ENCODE results near the gene MAPK1IP1L.

- TF ChIP-seq RCOR1 (IDR thresholded peaks at IDR 0.05; ENCODE audit: insufficient replicate concordance, low read length) (no peak), POLR2A (IDR thresholded peaks at IDR 0.05; ENCODE audit: low read depth, low read length) (peak; percentile 98), CTCF (conservative IDR thresholded peaks at IDR 0.05; ENCODE audit: low read depth, low read length) (peak; percentile 99), MXI1 (IDR thresholded peaks at IDR 0.05; ENCODE audit: borderline replicate concordance, low read depth, low read length) (peak; percentile 17), SMC3 (IDR thresholded peaks at IDR 0.05; ENCODE audit: low read depth, low read length) (peak; percentile 55), RAD21 (IDR thresholded peaks at IDR 0.05; ENCODE audit: low read length) (peak; percentile 67), BHLHE40 (IDR thresholded peaks at IDR 0.05; ENCODE audit: low read depth, low read length) (peak; percentile 30; the same call in 1 of the 2 replicates), RFX5 (IDR thresholded peaks at IDR 0.05; ENCODE audit: low read depth, low read length) (no peak)
Observed at GRCh38 chr14:55051423-55052268, at the start of gene MAPK1IP1L.

Measured in IMR-90 (cell line).